ENCODE results near the gene TSPAN16.

The TSPAN16 gene, protein sequence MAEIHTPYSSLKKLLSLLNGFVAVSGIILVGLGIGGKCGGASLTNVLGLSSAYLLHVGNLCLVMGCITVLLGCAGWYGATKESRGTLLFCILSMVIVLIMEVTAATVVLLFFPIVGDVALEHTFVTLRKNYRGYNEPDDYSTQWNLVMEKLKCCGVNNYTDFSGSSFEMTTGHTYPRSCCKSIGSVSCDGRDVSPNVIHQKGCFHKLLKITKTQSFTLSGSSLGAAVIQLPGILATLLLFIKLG

DNA sequence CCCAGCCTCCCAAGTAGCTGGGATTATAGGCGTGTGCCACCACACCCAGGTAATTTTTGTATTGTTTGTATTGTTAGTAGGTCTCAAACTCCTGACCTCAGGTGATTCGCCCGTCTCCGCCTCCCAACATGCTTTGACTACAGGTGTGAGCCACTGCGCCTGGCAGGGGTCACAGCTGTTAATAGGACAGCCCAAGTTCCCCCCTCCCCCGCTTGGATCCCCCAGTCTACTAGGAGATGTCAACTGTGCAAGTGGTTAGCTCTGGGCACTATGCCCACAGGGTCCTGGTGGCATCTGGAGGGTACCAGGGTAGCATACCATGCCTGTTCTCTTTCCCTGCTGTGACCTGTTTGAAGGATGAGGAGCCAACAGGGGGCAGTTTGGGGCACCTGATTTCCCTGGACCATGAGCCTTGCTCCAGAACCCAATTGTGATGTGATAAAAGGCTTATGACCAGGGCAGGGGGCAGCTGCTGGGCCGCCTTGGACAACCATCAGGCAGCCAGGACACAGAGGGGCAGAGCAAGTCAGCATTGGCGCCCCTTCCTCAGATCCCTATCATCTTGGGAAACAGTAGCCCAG lies at the start of gene TSPAN16:
Gene TSPAN16, plus strand, starts transcription at position 496 of the 581 bp plus-strand sequence. CDS start 138 bp downstream, outside the sequence.
- DNase-seq (ENCODE audit: low read depth) = no peak

DNA sequence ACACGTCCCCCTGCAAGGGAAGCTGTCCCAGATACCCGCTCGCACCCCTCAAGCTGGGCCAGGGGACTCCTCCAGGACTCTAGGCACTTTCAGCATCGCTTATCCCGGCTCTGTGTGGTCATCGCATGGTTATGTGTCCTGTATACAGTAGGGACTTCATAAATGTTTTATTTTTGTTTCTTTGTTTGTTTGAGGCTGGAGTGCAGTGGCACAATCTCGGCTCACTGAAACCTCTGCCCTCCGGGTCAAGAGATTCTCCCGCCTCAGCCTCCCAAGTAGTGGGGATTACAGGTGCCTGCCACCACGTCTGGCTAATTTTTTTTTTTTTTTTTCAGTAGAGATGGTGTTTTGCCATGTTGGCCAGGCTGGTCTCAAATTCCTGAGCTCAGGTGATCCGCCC lies 49.0 kb upstream of the TSPAN16 start:
- no peak for DNase-seq (ENCODE audit: low read depth)

DNA sequence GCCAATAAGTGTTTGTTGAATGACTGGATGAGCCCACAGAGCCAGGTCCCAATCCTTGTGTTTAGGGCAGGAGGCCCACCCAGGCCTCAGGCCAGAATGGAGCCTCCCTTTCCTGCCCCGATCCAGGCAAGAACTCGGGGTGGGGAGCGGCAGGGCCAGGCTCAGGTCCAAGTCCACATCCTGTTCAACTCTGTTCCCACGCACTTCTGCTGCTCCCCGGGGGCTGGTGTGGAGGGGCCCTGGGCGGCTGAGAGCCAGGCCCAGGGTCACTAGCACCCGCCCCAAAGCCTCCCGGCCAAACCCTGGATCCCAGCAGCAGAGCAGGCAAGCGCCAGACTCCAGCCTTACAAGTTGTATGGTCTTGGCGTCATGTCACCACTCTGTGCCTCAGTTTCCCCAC lies 48.6 kb upstream of the TSPAN16 start:
- no peak for DNase-seq (ENCODE audit: low read depth)

DNA sequence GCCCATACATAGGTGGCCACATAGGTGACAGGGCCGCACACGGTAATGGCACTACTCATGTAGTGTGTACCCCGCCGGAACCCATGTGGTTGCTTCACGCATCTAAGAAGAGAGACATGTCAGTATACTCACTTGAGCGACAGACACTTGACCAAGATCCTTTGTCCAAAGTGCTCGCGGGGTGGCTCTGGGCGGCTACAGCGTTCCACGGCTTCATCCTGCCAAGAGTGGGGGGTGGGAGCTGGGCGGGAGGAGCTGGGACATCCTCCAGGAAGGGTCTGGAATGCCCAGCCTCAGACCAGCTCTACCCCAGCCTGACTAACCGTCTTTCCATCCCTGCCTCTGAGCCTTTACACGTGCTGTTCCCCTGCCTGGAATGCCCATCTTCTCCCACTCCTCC lies 48.0 kb upstream of the TSPAN16 start:
- no peak for DNase-seq (ENCODE audit: low read depth)

DNA sequence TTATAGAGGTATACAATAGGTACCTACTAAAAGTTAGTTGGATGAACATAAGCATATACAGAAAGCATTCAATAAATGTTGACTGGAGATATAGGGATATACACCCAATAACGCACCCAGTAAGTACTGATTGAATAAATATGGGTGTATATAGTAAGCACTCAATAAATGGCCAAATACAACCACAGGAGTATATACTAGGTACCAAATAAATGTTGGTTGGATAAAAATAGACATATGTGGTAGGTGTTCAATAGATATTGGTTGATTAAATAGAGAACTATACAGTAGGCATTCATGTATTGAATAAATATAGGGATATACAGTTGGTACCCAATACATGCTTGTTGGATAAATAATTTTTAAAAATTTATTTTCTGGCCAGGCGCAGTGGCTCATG lies 47.1 kb upstream of the TSPAN16 start:
- DNase-seq (ENCODE audit: low read depth) = no peak

DNA sequence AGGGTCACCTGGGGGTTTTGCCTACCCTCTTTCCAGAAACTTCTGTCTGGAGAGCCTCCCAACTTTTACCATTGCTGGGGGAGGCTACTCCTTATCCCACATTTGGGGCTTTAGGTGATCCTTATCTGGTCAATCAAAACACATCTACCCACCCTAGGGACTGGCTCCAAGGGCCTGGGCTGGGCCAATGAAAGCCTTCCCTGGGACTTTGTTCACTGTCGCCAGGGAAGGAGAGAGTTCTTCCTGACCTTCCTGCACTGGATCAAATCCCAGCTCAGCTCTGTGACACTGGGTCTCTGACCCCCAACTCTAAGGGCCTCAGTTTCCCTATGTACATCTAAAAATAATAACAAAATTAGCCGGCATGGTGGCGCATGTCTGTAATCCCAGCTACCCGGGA lies 44.7 kb upstream of the TSPAN16 start:
- DNase-seq (ENCODE audit: low read depth) = no peak

DNA sequence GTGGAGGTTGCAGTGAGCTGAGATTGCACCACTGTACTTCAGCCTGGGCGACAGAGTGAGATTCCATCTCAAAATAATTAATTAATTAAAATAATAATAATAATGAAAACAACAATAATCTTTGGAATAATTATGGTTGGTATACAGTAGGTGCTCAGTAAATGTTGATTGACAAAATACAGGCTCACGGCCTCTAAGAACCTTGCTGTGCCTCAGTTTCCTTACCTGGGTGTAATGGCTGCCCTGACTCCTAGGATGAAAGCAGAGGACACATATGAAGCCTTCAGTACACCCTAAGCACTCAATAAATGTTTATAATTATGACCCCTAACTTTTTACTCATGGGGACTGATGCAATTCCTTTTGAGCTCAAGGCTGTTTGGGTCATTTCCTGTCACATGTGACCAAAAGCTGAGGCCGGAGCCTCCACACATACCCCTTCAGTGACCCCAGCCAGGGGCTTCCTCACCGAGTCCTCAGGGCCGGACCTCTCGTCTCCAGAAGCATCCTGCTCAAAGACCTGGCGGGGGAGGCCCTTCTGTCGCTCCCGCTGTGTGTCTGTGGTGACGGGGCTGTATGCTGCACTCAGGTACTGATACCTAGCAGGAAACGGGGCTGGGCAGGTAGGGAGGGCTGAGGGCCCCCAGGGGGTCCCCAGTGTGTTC lies 44.2 kb upstream of the TSPAN16 start:
- DNase-seq (ENCODE audit: low read depth) = no peak

DNA sequence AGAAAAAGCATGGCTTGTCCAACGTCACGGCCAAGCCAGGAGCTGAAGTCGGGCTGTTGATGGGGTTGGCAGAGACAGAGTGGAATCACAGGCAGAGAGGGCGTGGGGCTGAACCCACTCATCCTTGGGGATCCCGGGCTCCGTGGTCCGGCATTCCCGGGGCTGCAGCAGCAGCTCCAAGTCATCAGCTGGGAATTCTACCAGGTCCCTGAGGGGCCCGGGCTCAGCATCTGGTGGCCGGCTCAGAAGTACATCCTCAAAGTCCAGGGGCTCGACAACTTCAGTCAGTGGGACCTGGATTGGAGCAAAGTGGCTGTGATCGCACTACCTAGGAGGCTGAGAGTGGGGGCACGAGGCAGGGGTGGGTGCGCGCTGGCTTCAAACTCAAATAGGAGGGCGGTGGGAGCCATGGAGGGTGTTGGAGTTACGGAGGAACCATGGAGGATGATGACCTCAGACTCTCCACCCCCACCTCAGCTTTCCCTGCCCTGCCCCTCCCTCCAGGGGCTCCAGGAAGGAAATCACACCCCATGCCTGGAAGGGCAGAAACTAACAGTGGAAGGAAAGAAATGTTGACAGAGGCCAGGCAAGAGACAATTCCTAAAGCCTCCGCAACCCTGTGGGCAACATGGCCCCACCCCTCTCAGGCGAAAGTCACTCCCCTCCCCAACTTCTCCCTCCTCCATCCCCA lies 43.1 kb upstream of the TSPAN16 start:
- DNase-seq (ENCODE audit: low read depth) = no peak

DNA sequence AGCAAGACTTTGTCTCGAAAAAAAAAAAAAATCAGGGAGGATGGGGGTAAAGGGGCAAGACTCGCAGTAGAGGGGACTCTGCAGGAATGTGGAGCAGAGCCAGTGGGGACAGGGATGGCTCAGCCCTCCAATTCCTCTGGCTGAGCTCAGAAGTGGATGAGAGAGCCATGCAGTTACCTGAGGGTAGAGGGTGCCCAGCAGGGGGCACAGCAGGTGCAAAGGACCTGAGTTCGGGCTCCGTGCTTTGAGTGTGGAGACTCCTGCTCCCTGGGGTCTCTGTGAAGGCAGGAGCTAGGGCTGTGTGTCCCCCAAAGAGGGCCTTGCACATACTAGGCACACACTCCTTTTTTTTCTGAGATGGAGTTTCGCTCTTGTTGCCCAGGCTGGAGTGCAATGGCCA lies 41.3 kb upstream of the TSPAN16 start:
- DNase-seq (ENCODE audit: low read depth) = no peak

DNA sequence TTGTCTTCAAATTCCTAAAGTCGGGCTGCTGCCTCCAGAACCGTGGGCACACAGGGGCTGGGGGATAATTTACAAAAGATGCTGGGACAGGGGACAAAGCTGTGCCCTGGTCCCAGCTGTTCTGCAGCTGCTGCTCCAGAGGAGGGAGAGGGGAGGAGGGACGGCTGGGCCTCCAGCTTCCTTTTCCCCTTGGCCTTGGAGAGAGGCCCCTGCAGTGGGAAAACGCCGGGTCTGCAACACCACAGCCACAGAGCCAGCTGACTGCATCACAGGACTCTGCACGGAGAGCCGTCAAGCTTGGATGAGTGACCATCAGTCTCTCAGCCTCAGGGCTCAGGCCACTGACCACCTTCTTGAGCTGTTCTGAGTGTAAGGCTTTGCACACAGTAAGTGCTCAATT lies 39.8 kb upstream of the TSPAN16 start:
- no peak for DNase-seq (ENCODE audit: low read depth)

DNA sequence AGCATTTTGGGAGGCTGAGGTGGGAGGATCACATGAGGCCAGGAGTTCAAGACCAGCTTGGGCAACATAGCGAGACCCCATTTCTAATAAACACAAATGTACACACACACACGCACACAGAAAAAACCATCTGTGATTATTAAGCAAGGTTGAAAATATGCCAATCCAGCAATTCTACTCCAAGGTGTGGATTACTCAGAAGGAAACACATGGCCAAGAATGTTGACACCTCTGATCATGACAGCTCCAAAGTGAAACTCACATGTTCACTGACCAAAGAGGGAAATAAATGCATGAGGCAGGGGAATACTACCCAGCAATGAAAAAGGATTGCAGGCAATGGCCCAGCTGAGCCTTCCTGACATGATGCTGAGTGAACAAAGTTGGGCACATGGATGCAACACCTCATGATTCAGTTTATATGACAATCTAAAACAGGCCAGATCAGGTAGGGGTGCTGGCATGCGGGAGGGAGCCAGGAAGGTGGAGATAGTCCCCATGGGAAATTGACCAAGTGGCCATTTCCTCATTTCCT lies 38.0 kb upstream of the TSPAN16 start:
- DNase-seq (ENCODE audit: low read depth) = no peak

DNA sequence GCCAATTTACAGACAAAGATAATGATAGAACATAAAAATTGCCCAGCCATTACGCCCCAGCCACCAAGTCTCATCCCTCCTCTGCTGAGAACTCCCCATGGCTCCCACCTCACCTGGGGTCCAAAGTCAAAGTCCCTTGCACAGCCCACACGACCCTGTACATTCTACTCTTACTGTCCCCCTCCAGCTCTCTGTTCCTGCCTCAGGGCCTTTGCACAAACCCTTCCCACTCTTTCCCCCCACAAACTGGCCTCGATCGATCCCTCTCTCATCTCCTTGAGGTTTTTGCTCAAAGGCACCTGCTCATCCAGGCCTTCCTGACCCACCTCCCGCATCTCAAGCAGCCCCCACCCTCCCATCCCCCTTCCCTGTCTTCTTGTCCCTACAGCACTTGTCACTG lies 35.0 kb upstream of the TSPAN16 start:
- no peak for DNase-seq (ENCODE audit: low read depth)

DNA sequence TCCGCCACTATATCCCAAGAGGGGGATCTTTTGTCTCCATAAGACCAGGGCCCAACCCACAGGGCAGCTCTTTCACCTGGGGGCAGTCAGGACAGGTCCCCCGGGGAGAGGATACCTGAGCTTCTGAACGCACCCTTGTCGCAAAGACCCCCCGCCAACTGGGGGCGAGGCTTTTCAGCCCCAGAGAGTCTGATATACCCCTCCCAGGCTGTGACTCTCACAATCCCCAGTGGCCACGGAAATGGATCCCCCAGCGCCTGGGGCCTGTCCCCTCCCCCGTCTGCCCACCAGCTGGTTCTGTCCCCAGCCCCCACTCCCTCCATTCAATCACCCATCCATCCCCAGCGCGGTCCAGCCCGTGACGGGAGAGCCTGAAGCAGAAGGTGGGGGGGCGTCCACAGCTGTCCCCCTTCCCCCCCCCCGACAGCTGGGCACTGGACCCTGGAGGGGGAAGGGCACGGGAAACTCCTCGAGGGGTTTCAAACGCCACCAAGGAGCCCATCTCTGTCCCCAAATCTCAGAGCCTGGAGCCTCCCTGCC lies 34.5 kb upstream of the TSPAN16 start:
- no peak for DNase-seq (ENCODE audit: low read depth)

DNA sequence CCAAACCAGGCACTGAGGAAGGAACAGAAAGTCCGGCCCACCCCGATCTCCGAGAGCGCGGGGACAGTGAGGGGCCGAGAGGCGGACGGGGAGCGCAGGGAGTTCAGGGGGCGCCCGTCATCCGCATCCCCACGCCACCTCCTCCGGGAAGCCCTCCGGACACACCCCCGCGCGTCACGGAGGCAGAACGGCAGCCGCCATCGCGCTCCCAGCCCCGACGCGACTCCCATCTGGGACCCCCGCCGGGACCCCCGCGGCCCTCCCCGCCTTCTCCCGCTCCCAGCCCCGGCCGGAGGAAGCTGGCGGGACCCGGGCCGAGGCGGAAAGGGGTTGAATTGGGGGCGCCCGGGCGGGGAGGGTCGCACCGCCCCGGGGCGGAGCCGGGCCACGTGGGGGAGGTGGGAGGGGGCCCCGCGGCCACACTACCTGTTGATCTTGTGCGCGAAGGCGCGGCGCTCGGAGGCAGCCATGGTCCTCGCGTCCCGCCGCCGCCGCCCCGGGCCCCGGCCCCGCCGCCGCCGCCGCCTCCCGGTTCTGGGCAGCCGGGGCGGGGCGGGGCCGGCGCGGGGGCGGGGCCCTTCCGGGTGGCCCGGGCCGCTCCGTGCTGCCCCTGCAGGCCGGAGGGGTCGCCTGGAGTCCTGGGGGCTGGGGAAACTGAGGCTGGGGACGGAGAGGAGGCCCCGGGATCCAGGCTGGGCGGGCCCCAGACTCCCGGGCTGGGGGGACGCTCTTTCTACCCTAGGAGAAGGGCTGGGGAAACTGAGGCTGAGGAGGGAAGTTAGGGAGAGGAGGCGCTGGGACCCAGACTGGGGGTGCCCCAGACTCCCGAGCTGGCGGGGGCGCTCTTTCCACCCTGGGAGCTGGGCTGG lies 33.8 kb upstream of the TSPAN16 start, which contains the start of gene DOCK6:
Gene DOCK6, minus strand, starts transcription at position 554 of the 869 bp plus-strand sequence. Its CDS starts 84 bp downstream, at position 470.
- no peak for DNase-seq (ENCODE audit: low read depth)

DNA sequence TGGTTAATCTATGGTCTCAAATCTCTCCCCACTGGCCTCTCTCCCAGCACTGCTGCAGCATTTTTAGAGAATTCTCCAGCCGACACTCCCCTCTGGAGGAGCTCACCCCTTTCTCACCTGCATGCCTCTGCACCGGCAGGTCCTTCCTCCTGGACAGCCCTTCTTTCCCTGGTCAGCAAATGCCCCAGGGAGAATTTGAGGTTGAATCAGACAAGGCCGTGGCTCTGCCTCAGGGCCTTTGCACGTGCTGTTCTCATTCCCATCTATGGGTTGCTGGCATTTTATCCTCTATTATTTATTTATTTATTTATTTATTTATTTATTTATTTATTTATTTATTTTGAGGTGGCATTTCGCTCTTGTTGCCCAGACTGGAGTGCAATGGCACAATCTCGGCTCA lies 32.2 kb upstream of the TSPAN16 start:
- no peak for DNase-seq (ENCODE audit: low read depth)

DNA sequence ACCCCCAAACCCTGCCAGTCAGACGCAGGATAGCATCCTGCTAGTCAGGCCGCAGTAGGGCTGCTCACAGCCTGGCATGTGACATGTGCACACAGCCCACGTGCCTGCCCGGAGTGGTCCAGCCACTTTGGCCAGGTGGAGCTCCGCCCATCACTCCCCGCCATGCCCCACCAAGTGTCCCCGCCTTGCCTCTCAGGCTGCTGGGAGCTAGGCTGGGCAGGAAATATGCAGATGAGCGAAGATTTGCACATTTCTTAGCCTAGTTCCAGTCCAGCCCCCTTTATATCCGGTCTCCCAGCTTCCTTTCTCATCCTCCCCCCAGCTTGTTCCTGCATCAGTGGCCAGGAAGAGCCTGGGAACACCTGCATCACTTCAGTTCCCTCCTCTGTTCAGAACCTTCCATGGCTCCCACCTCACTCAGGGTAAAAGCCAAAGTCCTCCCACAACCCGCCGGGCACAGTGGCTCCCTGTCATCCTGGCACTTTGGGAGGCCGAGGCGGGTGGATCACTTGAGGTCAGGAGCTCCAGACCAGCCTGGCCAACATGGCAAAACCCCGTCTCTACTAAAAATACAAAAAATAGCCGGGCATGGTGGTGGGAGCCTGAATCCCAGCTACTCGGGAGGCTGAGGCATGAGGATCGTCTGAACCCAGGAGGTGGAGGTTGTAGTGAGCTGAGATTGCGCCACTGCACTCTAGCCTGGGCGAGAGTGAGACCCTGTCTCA lies 31.3 kb upstream of the TSPAN16 start:
- no peak for DNase-seq (ENCODE audit: low read depth)

DNA sequence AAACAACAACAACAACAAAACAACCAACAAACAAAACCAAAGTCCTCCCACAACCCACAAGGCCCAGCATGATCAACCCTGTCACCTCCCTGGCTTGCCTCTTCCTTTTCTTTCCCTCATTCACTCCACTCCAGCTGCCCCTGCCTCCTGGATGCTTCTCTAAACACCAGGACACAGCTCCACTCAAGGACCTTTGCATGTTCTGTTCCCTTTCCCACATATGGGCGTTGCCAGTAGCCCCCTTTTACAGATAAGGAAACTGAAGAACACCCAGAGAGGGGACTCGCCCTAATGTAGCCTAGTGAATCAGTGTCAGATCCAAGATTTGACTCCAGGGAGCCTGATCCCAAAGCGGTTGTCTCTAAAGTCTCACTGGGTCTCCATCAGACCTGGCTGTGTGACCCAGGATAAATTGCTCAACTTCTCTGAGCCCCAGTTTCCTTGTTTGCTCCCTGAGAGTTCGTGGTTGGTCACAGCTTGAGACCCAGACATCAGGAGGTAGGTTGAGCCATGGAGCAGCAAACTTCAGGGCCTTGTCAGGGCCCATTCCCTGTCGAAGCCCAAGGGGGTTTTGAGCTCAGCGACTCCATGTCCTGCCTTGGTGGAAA lies 30.7 kb upstream of the TSPAN16 start:
- no peak for DNase-seq (ENCODE audit: low read depth)

DNA sequence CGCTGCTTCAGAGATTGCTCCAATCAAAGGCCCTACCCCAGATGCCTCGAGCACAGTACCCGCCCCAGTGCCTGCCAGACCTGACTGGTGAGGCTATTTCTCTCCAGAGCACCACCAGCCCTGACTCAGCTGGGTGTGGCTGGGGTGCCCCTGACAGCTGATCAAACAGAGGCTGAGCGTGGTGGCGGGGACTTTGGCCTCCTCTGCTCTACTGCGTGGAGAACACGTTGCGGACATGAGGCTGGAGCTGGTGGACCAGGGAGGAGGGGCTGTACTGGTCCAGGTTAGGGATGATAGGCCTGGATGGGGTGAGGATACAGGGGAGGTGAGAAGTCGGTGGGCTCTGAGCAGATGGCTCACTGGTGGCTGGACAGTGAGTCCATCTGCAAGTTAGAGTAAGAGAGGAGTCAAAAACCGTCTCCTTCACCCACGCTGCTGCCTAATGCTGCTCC lies 30.1 kb upstream of the TSPAN16 start:
- no peak for DNase-seq (ENCODE audit: low read depth)

DNA sequence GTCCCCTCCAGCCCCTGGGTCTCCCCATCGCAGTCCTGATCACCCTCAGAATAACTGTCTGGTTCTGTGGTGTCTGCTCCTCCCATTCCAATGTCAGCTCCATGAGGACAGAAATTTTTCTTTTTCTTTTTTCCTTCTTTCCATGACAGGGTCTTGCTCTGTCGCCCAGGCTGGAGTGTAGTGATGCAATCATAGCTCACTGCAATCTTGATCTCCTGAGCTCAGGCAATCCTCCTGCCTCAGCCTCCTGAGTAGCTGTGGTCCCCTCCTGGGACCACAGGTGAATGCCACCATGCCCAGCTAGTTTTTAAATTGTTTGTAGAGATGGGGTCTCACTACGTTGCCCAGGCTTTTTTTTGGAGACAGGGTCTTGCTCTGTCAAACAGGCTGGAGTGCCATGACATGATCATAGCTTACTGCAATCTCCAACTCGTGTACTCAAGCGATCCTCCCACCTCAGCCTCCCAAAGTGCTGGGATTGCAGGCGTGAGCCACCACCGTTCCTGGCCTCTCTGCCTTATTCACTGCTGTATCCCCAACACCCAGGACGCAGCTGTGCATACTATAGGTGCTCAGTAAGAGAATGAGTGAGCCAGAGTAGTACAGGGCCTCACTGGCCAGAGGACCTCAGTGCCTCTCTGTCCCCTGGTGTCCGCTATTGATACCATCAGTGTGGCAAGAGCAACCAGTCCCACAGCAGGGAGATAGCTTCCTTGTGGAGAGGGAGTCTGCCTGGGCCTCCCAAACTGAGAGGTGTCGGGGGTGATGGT lies 28.5 kb upstream of the TSPAN16 start:
- no peak for DNase-seq (ENCODE audit: low read depth)

All from HS-27A (cell line).